HG03575 (cell line): ENCODE results near the gene KCNAB1.
"Not testable (repeated sequence)": the region's sequence is repeated elsewhere in the genome, so short reads cannot be mapped to it uniquely, and the experiment has no call there.

Source experiments
- ATAC-seq: cut with Tn5 transposase; IDR thresholded peaks from one replicate; pipeline ENCODE4 v1.9.1; 2021; ENCODE audit not compliant: unreplicated experiment, insufficient number of reproducible peaks, low FRiP score; ENCODE audit errors: extremely low read depth

Gene KCNAB1

DNA sequence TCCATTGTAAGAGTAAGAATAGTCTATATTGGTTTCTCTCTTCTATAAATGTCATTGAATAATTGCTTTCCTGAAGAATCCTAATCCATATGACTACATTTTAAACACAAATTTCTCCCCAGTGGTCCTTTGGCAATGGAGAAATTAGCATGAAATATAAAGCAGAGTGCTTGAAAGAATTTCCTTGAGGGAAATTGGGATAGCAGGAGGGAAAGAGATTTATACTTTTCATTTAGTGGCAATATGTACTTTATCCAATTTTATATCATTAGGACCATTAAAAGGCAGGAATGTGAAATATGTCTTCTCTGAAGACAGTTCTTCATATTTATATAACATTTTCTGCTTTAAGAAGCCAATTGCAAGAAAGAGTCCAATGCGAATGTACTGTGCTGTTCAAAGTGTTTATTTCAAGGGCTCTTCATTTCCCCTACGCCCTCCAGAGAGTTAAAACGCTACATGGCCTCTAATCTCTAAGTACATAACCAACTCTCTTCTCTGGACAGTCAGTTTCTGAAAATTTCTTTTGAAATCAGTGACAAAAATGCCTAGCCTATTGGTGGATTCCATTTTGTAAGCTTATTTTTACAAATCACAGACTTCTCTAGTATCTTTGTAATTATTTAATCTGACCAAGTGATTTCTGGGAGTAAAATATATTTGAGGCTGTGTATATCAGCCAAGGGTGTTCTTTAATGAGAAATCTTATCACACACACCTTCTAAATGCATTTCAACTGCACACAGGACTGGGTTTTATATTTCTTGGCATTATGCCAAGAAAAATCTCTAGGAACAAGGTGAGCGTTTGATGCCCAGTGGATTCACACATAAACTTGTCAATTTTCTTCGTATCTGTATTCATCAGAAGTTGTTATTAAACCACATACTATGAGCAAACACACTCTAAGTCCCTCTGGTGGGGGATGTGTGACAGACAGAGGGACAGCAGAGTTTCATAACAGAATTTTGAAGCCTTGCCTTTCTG is 51.2 kb downstream of the KCNAB1 start:
- no peak for ATAC-seq

GRCh38 chr3:156172536-156172935 is 52.2 kb downstream of the KCNAB1 start:
- ATAC-seq, result no peak

- ATAC-seq, result no peak
These were observed 54.0 kb downstream of the KCNAB1 start for GRCh38 chr3:156174229-156174847.

DNA sequence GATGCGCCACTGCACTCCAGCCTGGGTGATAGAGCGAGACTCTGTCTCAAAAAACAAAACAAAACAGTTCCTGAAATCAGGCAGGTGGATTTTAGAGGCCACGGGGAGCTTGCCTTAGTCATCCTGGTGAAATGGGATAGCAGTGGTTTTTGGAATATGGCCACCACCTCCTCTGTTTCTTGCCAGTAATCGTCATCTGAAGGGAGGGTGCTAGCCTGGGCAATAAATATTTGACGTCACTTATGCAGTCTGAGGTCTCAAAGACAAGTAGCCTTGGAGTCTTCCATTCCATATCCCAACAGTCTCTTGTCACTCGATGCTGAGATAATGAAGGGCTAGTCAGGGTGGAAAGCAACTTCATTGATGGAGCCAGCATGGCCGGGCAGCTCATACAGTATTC is 55.2 kb downstream of the KCNAB1 start:
- ATAC-seq, result no peak

DNA sequence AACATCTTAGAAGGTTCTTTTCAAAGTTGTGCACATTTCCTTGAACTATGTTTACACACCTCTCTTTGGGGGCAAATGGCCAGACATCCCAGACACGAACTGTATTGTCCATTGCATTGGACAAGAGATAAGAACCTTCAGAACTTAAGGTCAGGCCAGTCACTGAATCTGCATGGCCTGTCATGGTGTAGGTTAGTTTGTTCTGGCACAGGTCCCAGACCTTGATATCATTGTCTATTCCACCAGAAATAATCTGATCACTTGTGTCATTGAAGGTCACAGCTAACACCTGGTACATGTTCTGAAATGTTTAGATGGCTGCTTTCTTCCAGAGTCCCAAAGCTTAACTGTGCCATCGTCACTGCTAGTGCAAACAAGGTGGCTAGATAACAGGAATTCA is 55.7 kb downstream of the KCNAB1 start:
- no peak for ATAC-seq

GRCh38 chr3:156176629-156177210 is 56.3 kb downstream of the KCNAB1 start:
- ATAC-seq, result no peak

DNA sequence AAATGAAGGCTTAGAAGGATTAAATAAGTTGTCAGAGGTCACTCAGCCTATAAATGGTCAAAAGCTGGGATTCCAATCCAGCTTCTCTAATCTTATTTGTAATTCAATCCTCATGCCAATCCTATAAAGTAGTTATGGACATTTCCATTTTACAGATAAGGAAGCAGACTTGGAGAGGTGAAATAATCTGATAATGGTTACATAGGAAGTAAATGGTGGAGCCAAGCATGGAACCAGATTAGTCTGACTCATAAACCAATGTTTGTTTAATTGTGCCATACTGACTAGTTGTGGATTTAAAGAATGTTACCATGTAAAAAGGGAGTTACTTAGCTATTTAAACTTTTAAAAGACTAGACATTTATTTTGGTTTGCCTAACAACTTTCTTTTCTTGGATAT is 59.7 kb downstream of the KCNAB1 start:
- no peak for ATAC-seq

DNA sequence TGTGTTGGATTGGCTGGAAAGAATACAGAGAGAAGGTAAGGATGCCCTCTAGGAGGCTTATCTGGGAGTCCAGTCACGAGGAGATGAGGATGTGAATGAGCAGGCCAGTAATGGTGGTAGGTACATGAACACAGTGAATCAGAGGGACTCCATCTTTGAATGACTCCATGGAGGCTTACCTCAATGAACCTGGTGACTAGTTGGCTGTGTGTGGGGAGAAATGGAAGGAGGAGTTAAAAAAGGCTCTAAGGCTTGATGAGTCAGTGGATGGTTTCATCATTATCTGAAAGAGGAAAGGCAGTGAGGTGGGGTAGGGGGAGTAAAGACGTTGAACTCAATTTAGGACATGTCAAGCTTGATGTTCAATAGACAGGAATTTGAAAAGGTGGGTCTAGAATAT is 61.1 kb downstream of the KCNAB1 start:
- ATAC-seq, result no peak

DNA sequence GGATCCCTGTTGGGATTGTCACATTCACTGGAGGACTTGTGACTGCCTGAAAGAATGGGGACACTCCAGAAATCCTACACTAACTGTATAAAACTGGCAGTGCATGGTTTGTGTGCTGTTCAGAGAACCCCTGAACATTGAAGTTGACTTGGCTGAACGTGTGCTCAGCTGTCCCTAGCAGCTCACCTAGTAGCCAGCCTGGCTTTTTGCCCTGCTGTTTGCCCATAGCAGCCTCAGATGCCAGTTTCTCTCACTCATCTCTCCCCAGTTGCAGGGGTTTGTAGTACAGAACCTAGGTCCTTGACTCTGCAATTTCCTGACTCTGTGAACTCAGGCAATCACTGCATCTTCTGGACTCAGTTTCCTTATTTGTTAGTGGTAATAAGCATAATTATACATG is 63.0 kb downstream of the KCNAB1 start:
- ATAC-seq, result no peak

GRCh38 chr3:156184156-156184555 is 63.8 kb downstream of the KCNAB1 start:
- no peak for ATAC-seq

DNA sequence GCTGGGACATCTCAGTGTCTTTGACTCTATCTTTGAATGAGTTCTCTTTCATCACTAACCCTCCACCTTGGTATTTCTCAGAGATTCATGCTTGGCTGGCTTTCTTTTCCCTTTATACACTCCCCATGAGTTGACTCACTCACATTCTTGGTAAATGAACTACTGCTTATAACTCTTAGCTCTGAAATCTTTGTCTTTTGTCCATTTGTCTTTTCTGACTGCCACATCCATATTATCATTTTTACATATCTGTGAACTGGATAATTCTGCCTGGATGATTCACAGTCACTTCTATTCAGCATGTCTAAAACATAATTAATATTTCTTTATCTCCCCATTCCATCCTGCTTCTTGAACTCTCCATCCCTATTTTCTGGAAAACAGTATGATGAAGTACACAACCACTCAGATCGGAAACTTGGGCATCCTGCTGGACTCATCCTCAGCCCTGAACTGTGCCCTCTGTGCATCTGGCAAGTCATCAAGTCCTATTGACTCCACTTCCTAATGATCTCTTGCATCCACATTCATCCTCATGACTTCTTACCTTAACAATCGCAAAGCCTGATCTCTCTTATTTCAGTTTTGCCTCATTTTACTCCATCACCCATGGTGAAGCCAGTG is 66.9 kb downstream of the KCNAB1 start:
- no peak for ATAC-seq

- no peak for ATAC-seq
These were observed 68.4 kb downstream of the KCNAB1 start for GRCh38 chr3:156188757-156189156.

DNA sequence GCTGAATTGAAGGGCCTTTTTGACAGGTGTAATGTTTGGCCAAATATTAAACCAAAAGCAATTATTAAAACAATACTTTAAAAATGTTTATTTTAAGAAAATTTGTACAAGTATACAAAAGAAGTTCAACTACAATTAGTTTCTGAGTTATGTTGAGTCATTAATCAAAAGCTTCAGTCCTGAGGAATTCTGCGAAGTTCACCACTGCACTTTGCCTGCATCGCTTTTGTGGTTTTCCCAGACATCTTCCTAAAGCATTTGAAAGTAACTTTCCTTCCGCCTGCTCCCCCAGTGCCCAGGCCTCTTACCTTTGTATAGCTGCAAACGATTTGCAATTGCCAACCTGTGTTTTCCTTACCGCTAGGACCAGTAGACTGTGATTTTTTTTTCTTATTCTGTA is 69.5 kb downstream of the KCNAB1 start:
- ATAC-seq, result no peak

- not testable (repeated sequence) for ATAC-seq
These were observed 74.6 kb downstream of the KCNAB1 start for GRCh38 chr3:156194945-156195344.

DNA sequence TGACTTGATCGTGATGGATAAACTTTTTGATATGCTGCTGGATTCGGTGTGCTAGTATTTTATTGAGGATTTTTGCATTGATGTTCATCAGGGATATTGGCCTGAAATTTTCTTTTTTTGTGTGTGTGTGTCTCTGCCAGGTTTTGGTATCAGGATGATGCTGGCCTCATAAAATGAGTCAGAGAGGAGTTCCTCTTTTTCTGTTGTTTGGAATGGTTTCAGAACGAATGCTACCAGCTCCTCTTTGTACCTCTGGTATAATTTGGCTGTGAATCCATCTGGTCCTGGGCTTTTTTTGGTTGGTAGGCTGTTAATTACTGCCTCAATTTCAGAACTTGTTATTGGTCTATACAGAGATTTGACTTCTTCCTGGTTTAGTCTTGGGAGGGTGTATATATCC is 76.8 kb downstream of the KCNAB1 start:
- not testable (repeated sequence) for ATAC-seq

- ATAC-seq, result no peak
These were observed 81.3 kb downstream of the KCNAB1 start for GRCh38 chr3:156201411-156202405.

DNA sequence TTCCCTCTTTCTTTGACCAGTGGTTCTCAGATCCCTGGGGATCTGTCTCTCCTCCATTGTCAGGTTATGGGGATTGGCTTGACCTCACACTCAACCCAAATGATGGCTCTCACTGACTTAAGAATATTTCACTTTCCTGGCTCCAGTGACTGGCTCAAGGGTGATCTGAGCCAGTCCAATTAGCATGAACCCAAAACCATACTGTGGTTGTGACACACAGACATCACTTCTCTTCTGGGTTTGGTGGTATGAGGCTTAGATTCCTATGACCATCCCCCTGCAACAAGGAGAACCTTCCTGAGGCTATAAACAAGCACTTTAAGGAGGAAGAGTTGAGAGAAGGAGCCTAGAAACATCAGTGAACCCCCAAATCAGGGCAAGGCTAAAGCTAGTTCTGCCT is 85.8 kb downstream of the KCNAB1 start:
- ATAC-seq, result no peak
